Activated gamma-delta T cell (primary cell): ENCODE data around the gene CCNL2.

Experiments used
- DNase-seq: peaks from one replicate; lab custom pipeline; 2025; lab: John Stamatoyannopoulos, UW

Gene CCNL2

GRCh38 chr1:1356166-1356795 lies 42.9 kb downstream of the CCNL2 start:
- DNase-seq = no peak

- no peak for DNase-seq
Measured at GRCh38 chr1:1355416-1355815, 43.7 kb downstream of the CCNL2 start.

GRCh38 chr1:1354271-1355247 lies 44.6 kb downstream of the CCNL2 start:
- no peak for DNase-seq

GRCh38 chr1:1353389-1354151 lies 45.6 kb downstream of the CCNL2 start:
- DNase-seq = no peak

- no peak for DNase-seq
Measured at GRCh38 chr1:1352786-1353388, 46.2 kb downstream of the CCNL2 start.

GRCh38 chr1:1351511-1352427 lies 47.4 kb downstream of the CCNL2 start:
- DNase-seq = no peak

GRCh38 chr1:1349256-1350012 lies 49.7 kb downstream of the CCNL2 start, which contains the start of gene DVL1:
DVL1 (minus strand) TSS chr1:1349418; CDS start chr1:1349065, 353 bp downstream.
- DNase-seq = peak; percentile 66

GRCh38 chr1:1348420-1349255 lies 50.5 kb downstream of the CCNL2 start:
- no peak for DNase-seq

GRCh38 chr1:1347663-1348419 lies 51.3 kb downstream of the CCNL2 start:
- DNase-seq = no peak

GRCh38 chr1:1347026-1347595 lies 52.0 kb downstream of the CCNL2 start:
- DNase-seq = no peak

GRCh38 chr1:1346501-1346890 lies 52.6 kb downstream of the CCNL2 start:
- no peak for DNase-seq

- DNase-seq = no peak
Measured at GRCh38 chr1:1345860-1346500, 53.2 kb downstream of the CCNL2 start.

- no peak for DNase-seq
Measured at GRCh38 chr1:1345384-1345783, 53.8 kb downstream of the CCNL2 start.

GRCh38 chr1:1344655-1345361 lies 54.3 kb downstream of the CCNL2 start:
- no peak for DNase-seq

GRCh38 chr1:1343811-1344421 lies 55.2 kb downstream of the CCNL2 start:
- DNase-seq = no peak

GRCh38 chr1:1342584-1343115 lies 56.5 kb downstream of the CCNL2 start:
- no peak for DNase-seq
